GM12892 (cell line): ENCODE results near the gene MED9.
"Not testable (repeated sequence)": the region's sequence is repeated elsewhere in the genome, so short reads cannot be mapped to it uniquely, and the experiment has no call there.

ENCODE experiments used
- DNase-seq: peaks from one replicate; pipeline ENCODE4 v3.0.0; 2011; ENCODE audit not compliant: insufficient read length
- FAIRE-seq: peaks from 2 replicates; lab custom pipeline; 2011; peaks lifted over from hg19 to GRCh38; lab: Jason Lieb, UNC
- POLR2A ChIP-seq: IDR thresholded peaks from 2 replicates; pipeline ENCODE4 v1.6.1; 2011; ENCODE audit warnings: low read depth, low read length, control low read depth
- POLR2AphosphoS5 ChIP-seq: IDR thresholded peaks from 2 replicates; pipeline ENCODE4 v1.6.1; 2011; ENCODE audit warnings: low read depth, low read length, control low read depth
- TAF1 ChIP-seq: IDR thresholded peaks from 2 replicates; pipeline ENCODE4 v1.6.1; 2011; ENCODE audit warnings: low read depth, mild to moderate bottlenecking, control low read depth, low read length, borderline replicate concordance

MED9 gene

GRCh38 chr17:17474341-17474740, 2.5 kb upstream of the MED9 start:
- no peak for TF ChIP-seq POLR2AphosphoS5
- no peak for TF ChIP-seq POLR2A
- no peak for TF ChIP-seq TAF1
- DNase-seq (no peak), FAIRE-seq (no peak)

- no peak for FAIRE-seq
- TF ChIP-seq TAF1 (no peak), POLR2AphosphoS5 (no peak), POLR2A (no peak)
- DNase-seq: no peak
These were observed 2.4 kb downstream of the MED9 start for GRCh38 chr17:17479209-17479608.

DNA sequence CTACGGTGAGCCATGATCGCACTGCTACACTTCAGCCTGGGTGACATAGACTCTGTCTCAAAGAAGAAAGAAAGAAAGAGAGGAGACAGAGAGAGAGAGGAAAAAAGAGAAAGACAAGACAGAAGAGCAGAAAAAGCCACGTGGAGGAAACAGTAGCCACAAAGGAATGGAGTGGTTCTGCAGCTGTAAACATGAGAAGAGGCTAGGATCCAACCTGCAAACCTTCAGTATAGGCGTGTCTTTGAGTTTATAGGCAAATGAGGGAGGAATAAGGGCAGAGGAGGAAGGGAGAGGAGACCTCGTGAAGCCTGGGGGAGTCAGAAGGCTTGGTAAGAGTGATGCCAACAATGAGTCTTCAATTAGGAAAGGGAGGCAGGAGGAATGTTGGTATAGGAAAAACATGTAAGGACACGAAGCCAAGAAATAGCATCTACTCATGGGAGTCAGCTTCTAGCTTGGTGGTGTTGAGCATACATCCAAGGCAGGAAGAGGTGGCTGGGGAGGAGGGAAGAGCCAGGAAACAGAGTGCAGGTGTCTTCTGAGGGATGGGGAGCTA, 3.9 kb downstream of the MED9 start:
- no peak for TF ChIP-seq TAF1
- TF ChIP-seq POLR2A: no peak
- no peak for TF ChIP-seq POLR2AphosphoS5
- FAIRE-seq (no peak), DNase-seq (no peak)

- no peak for DNase-seq
- no peak for FAIRE-seq
- TF ChIP-seq POLR2A (no peak), TAF1 (no peak), POLR2AphosphoS5 (no peak)
These were observed 5.1 kb downstream of the MED9 start for GRCh38 chr17:17481860-17482259.

DNA sequence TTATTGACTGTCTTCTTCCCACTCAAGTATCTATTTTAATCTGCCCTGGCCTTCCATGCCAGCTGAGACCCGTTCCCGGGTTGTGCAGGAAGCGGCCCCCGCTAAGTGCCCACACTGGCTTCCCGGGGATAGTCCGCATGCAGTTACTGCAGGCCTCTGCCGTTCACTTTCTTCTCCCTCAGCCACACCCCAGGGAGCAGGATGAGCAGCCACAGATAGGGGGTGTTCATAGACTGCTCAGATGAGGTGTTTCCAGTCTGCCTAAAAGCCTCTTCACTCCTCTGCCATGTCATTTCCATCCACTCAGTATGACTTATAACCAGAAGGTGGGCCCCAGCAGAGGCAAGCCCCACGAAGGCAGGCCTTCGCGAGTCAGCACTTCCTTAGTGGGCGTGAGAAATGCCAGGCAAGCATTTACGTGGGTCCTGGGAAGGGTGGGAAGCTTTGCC, 7.7 kb downstream of the MED9 start:
- no peak for FAIRE-seq
- no peak for DNase-seq
- TF ChIP-seq TAF1 (no peak), POLR2A (no peak), POLR2AphosphoS5 (no peak)

DNA sequence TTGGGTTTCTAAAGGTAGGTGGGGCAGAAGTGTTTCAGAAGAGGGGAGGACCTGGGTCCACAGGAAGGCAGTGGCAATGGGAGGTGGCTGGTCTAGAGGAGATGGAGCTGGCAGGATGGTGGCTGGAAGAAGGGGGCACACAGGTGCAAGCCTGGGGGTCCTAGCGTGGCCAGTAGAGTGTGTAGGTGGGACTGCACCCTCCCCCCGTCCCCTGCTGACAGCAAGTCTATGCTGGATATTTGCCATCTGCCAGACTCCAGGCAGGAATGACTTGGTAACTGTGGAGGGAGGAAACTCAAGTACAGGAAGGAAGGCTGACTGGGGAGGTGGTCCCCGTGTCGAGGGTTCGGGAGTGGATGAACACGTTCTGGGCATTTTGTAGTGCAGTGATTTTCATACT, 8.6 kb downstream of the MED9 start:
- FAIRE-seq: no peak
- TF ChIP-seq POLR2AphosphoS5: no peak
- TF ChIP-seq TAF1: no peak
- no peak for TF ChIP-seq POLR2A

GRCh38 chr17:17486416-17486815, 9.6 kb downstream of the MED9 start:
- not testable (repeated sequence) for DNase-seq, FAIRE-seq

More for the DNA sequence above, 8.6 kb downstream of the MED9 start:
- no peak for DNase-seq

GRCh38 chr17:17487998-17488397, 11.2 kb downstream of the MED9 start:
- TF ChIP-seq TAF1 (no peak), POLR2AphosphoS5 (no peak), POLR2A (no peak)
- DNase-seq (no peak), FAIRE-seq (no peak)

DNA sequence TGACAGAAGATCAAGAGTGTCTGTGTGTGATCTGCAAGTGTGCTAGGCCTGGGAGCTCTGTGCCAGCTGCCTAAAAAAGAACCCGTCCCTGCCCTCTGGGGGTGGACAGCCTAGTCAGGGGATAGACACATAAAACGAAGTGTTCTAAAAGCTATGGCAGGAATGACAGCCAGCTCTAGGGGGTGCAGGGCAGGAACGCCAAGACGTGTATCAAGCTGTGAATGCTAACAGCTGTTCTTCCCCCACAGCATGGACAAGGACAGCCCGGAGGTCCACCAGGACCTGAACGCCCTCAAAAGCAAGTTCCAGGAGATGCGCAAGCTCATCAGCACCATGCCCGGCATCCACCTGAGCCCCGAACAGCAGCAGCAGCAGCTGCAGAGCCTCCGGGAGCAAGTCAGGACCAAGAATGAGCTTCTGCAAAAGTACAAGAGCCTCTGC, 14.3 kb downstream of the MED9 start:
- no peak for FAIRE-seq
- no peak for TF ChIP-seq POLR2A
- no peak for TF ChIP-seq POLR2AphosphoS5
- no peak for TF ChIP-seq TAF1

DNA sequence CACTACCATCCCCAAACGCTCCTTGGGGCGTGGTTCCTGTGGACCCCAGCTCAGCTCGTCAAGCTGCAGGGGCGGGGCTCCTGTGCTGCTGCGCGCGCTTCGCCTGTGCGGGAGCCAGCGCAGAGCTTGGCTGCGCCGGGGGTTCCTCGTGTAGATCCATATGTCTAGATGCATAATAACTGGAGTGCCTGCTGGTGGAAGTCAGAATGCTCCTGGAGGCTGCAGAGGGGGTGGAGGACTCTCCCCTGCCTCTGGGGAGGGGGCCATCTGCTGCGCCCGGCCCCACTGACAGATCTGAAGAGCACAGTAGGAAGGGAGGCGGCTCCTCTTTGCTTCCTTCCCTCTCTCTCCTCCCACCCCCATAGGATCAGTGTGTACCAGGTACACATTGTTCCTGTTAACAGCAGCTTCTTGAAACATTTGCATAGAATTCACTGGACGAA, 14.8 kb downstream of the MED9 start:
- TF ChIP-seq POLR2A (no peak), TAF1 (no peak), POLR2AphosphoS5 (no peak)
- no peak for FAIRE-seq
- no peak for DNase-seq

More for the DNA sequence above, 14.3 kb downstream of the MED9 start:
- no peak for DNase-seq

- TF ChIP-seq POLR2A (no peak), TAF1 (no peak), POLR2AphosphoS5 (no peak)
- no peak for FAIRE-seq
These were observed 15.3 kb downstream of the MED9 start for GRCh38 chr17:17492085-17492484.

GRCh38 chr17:17492571-17492970, 15.8 kb downstream of the MED9 start:
- TF ChIP-seq TAF1 (no peak), POLR2A (no peak), POLR2AphosphoS5 (no peak)
- FAIRE-seq: no peak
- no peak for DNase-seq

More at GRCh38 chr17:17492085-17492484, 15.3 kb downstream of the MED9 start:
- DNase-seq: no peak

DNA sequence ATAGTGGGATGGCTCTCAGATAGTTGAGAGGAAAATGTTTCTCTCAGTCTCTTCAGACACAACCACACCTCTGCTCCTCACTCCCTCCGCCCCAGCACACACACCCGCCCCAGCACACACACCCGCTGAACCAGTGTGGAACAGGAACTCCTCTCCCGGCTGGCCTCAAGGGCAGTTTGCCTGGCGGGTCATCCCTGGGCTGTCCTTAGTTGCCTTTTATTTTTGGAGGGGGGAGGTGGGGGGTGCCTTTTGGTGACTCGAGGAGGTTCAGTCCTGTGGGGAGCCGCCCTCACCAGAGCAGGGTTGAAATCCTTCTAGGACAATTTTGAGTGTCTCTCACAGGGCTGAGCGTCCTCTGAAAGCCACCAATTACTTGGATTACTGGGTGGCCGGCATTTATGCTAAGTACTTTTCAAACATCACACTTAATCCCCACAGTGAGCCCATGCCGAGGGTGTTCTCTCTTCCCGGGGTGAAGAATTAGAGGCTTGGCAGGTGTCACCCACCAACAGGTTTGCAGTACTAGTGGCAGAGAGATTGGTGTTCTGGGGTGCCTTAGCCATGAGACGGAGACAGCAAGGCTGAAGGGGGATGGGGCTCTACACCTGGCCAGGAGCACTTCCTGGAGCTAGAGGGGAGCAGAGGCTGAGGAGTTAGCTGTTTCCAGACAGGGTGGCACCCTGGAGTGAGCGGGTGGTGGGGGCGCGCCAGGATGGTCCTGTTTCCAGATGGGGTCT, 16.6 kb downstream of the MED9 start:
- DNase-seq (no peak), FAIRE-seq (no peak)
- TF ChIP-seq TAF1 (no peak), POLR2A (no peak), POLR2AphosphoS5 (no peak)
